GM08714 (cell line): Measurements from ENCODE around the gene LEF1.
"Not testable (repeated sequence)": the region's sequence is repeated elsewhere in the genome, so short reads cannot be mapped to it uniquely, and the experiment has no call there.

Experiments used
- H3K4me3 ChIP-seq: fragments of 200-500 bp; sonication (Bioruptor generic); 2 replicates; pipeline ENCODE4 v1.5.1; 2014; ENCODE audit warnings: mild to moderate bottlenecking, low read length, inconsistent platforms
- ZNF274 ChIP-seq: IDR thresholded peaks from 2 replicates; pipeline ENCODE4 v1.6.1; 2012; ENCODE audit warnings: mild to moderate bottlenecking, low read depth, low read length

Gene LEF1

GRCh38 chr4:108058685-108059440 lies 109.9 kb downstream of the LEF1 start:
- no peak overlapping the region for H3K4me3 ChIP-seq
- TF ChIP-seq ZNF274 = no peak

GRCh38 chr4:108056418-108056817 lies 112.3 kb downstream of the LEF1 start:
- H3K4me3 ChIP-seq = no peak overlapping the region
- TF ChIP-seq ZNF274 = no peak

GRCh38 chr4:108055787-108056186 lies 112.9 kb downstream of the LEF1 start:
- H3K4me3 ChIP-seq = no peak overlapping the region
- no peak for TF ChIP-seq ZNF274

- H3K4me3 ChIP-seq = no peak overlapping the region
- no peak for TF ChIP-seq ZNF274
Observed at GRCh38 chr4:108054025-108054638, 114.6 kb downstream of the LEF1 start.

GRCh38 chr4:108053251-108053711 lies 115.5 kb downstream of the LEF1 start:
- peak overlapping the region; percentile 35; the same call in 1 of the 2 replicates for H3K4me3 ChIP-seq
- TF ChIP-seq ZNF274 = no peak

- no peak for TF ChIP-seq ZNF274
Observed at GRCh38 chr4:108052558-108053120, 116.1 kb downstream of the LEF1 start.

GRCh38 chr4:108051343-108051742 lies 117.4 kb downstream of the LEF1 start:
- H3K4me3 ChIP-seq = no peak overlapping the region
- no peak for TF ChIP-seq ZNF274

More at GRCh38 chr4:108052558-108053120, 116.1 kb downstream of the LEF1 start:
- no peak overlapping the region; the same call in 1 of the 2 replicates for H3K4me3 ChIP-seq

- H3K4me3 ChIP-seq = not testable (repeated sequence)
Observed at GRCh38 chr4:108050166-108051111, 118.3 kb downstream of the LEF1 start.

GRCh38 chr4:108049406-108049805 lies 119.3 kb downstream of the LEF1 start:
- H3K4me3 ChIP-seq = peak overlapping the region; percentile 32; the same call in 1 of the 2 replicates
- no peak for TF ChIP-seq ZNF274

GRCh38 chr4:108048997-108049396 lies 119.7 kb downstream of the LEF1 start:
- no peak overlapping the region; the same call in 1 of the 2 replicates for H3K4me3 ChIP-seq
- TF ChIP-seq ZNF274 = no peak

- no peak overlapping the region for H3K4me3 ChIP-seq
- TF ChIP-seq ZNF274 = no peak
Observed at GRCh38 chr4:108048157-108048556, 120.6 kb downstream of the LEF1 start.

- H3K4me3 ChIP-seq = no peak overlapping the region
- no peak for TF ChIP-seq ZNF274
Observed at GRCh38 chr4:108047199-108047598, 121.5 kb downstream of the LEF1 start.

GRCh38 chr4:108045687-108046024 lies 123.1 kb downstream of the LEF1 start:
- TF ChIP-seq ZNF274 = no peak
- H3K4me3 ChIP-seq = no peak overlapping the region
